ENCODE data around the gene SHISA7.

- no peak for TF ChIP-seq ELK1 (IDR thresholded peaks at IDR 0.05; ENCODE audit: low read depth, low read length)
- no peak for TF ChIP-seq CTCF (IDR thresholded peaks at IDR 0.05)
Observed at GRCh38 chr19:55400281-55401087, 42.6 kb downstream of the SHISA7 start.
